NCI-H526 treated with DMSO at 0.1 percent for 48 hours (cell line): ENCODE data around the gene RAB3A.
A peak's percentile ranks its signal among the peaks of the same experiment; 100 is the strongest.
"Not testable (repeated sequence)": the region's sequence is repeated elsewhere in the genome, so short reads cannot be mapped to it uniquely, and the experiment has no call there.

Experiments
- DNase-seq: peaks from one replicate; lab custom pipeline; 2025; lab: John Stamatoyannopoulos, UW

RAB3A gene

DNA sequence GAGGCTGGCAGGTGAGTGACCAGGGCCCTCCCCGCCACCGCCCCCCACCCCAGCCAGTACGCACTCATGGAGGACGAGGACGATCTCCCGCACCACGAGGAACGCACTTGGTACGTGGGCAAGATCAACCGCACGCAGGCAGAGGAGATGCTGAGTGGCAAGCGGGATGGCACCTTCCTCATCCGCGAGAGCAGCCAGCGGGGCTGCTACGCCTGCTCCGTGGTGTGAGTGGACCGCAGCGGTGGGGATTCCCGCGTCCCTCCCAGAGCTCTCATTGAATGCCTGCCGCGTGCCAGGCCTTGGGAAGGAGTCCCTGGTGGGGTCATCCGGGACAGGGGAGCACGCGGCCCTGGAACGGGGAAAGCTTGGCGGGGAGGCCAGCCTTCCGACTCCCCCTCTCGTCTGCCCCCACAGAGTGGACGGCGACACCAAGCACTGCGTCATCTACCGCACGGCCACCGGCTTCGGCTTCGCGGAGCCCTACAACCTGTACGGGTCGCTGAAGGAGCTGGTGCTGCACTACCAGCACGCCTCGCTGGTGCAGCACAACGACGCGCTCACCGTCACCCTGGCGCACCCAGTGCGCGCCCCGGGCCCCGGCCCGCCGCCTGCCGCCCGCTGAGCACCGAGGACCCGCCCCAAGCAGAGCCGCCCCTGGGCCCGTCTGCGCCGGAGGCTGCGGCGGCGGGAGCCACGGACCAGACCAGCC, 35.0 kb downstream of the RAB3A start:
- DNase-seq, result no peak

DNA sequence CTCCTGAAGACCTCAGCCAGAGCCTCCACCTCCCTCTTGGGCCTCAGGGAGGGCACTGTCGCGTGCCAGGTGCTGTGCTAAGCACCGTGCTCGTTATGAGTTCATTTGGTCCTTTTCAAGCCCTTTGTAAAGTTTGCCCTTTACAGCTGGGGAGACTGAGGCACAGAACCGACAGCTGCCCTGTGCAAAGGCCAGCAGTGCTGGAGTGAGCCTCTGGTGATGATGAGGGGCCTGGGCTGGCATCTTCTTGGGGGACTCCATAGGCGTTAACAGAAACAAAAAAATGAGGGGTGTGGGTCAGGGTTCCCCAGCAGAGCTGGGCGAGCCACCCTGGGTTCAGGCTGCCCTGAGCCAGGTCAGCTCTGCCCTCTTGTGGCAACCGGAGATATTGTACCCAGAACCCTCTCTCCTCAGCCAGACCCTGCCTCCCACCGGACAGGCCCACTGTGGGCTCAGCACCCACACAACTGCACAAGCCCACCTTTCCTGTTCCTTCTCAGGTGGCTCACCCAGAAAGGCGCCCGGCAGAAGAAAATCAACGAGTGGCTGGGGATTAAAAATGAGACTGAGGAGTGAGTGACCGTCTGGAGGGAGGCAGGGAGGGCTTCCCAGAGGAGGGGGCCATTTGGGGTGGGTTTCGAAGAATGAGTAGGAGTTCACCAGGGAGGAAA, 35.7 kb downstream of the RAB3A start:
- DNase-seq, result no peak

DNA sequence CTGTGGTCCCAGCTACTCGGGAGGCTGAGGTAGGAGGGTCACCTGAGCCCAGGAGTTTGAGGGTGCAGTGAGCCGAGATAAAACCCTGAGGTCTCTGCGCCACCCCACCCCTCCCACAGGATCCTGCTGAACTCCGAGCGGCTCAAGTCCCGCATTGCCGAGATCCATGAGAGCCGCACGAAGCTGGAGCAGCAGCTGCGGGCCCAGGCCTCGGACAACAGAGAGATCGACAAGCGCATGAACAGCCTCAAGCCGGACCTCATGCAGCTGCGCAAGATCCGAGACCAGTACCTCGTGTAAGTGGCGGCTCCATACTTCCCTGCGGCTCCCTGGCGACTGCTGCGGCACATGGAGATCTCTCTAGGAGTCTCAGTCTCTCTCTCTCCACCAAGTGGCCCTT, 36.8 kb downstream of the RAB3A start:
- DNase-seq, result no peak

DNA sequence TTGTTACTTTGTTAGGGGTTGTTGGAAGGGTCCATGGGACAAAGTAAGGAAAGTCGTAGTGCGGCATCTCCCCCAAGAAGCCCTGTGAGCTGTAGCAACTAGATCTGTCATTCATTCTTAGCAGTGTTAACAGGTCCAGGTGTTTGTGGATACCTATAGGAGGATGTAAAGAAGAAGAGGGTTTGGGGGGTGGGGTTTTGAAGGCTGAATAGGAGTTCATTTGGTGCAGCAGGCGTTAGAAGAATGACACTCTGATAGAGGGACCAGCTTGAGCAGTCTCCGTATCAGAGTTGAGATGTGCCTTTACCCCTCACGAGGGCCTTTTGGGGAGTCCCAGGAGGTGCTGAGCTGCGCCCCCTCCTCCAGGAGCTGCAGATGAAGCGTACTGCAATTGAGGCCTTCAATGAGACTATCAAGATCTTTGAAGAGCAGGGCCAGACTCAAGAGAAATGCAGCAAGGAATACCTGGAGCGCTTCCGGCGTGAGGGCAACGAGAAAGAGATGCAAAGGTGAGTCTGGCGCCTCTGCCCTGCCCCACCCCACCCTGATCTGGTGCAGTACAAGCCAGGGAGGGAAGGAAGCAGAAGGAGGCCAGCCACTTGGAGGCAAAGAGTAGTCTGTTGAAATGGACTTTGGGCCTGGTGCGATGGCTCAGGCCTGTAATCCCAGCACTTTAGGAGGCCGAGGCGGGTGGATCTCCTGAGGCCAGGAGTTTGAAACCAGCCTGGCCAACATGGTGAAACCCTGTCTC, 37.9 kb downstream of the RAB3A start:
- no peak for DNase-seq

DNA sequence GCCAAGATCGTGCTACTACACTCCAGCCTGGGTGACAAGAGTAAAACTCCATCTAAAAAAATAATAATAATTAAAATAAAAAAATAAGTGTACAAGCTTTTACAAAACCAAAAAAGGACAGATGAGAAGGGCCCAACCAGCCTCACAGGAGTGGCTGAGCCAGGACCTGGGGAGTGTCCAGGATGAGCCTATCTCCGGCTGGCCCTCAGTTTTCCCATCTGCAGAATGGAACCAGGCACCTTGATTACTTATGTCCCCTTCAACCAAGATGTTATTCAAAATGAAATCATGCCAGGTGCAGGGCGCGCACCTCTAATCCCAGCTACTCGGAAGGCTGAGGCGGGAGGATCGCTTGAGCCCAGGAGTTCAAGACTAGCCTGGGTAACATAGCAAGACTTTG, 39.8 kb downstream of the RAB3A start:
- no peak for DNase-seq

DNA sequence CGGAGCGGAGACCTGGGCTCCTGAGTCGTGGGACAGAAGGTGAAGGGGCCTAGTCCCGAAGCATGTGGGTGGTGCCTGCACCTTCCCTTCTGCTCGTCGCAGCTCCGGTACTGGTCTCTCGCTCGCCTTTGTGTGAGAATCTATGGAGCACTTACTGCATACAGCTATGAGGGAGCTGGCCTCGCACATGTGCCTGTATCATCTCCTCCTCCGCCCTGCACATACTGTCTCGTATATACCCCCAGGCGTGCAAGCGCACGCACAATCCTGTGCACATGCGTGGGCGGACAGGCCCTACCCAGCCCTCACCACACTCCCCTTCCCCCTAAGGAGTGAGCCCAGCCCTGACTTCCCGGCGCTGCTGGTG, 42.2 kb downstream of the RAB3A start:
- DNase-seq, result no peak

DNA sequence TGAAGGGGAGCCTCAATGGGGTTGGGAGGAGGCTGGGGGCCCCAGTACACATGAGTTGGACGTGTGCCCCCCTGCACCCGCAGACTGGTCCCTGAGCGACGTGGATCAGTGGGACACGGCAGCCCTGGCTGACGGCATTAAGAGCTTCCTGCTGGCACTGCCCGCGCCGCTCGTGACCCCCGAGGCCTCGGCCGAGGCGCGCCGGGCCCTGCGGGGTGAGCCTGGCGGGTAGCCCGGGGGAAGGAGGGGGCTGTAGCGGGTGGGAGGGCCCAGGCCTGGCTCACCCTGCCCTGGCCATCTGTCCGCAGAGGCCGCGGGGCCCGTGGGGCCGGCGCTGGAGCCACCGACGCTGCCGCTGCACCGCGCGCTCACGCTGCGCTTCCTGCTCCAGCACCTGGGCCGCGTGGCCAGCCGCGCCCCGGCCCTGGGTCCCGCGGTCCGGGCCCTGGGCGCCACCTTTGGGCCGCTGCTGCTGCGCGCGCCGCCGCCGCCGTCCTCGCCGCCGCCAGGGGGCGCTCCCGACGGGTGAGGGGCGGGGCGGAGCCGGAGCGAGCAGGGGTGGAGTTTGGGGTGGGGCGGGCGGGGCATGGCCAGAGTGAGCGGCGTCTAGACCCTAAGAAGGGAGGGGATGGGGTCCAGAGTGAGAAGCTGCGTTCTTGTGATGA, 42.7 kb downstream of the RAB3A start:
- DNase-seq, result no peak

DNA sequence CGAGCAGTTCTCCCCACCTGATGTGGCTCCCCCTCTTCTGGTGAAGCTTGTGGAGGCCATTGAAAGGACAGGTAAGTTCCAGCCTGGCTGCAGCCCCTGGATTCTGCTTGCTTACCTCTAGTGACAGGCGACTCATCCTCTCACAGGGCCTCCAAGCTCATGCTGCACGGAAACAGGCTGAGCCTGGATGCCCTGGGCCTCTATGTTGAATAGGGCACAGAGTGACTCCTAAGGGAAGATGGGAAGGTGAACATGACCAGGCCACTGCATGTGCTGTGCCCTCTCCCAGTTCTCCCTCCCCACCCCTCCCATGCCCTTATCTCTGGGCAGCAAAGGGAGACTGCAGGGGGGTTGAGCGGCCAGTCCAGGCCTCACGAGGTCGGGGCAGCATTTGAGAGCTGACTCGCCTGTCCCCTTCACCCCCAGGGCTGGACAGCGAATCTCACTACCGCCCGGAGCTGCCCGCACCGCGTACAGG, 43.3 kb downstream of the RAB3A start:
- no peak for DNase-seq

DNA sequence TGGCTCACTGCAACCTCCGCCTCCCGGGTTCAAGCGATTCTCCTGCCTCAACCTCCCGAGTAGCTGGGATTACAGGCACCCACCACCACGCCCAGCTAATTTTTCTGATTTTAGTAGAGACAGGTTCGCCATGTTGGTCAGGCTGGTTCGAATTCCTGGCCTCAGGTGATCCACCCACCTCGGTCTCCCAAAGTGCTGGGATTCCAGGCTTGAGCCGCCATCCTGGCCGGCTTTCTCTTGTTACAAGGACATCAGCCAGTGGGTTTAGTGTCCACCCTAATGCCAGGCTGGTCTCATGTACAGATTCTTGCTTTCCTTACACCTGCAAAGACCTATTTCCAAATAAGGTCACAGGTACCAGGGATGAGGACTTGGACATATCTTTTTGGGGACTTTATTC, 44.0 kb downstream of the RAB3A start:
- DNase-seq, result no peak

DNA sequence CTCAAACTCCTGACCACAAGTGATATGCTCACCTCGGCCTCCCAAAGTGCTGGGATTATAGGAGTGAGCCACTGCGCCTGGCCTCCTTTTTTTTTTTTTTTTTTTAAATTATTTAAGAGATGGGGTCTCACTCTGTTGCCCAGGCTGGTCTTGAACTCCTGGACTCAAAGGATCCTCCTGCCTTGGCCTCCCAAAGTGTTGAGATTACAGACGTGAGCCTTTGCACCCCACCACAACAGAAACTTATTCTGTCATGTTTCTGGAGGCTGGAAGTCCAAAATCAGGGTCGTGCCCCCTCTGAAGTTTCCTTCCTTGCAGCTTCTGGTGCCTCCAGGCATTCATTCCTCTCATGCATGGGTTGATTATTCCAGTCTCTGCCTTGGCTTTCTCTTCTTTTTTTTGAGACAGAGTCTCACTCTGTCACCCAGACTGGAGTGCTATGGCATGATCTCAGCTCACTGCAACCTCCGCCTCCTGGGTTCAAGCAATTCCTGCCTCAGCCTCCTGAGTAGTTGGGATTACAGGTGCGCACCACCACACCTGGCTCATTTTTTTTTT, 44.7 kb downstream of the RAB3A start:
- DNase-seq, result not testable (repeated sequence)

DNA sequence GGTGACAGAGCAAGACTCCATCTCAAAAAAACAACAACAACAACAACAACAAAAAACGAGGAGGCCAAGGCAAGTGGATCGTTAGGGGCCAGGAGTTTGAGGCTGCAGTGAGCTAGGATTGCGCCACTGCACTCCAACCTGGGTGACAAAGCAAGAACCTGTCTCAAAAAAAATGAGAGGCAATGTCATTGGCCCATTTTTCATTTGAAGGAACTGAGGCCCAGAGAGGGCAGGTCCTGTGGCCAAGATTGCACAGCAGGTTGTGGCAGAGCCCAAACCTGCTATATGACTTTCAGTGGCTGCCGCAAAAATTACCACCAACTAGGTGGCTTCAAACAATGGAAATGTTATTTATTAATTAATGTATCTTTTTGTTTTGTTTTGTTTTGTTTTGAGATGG, 45.4 kb downstream of the RAB3A start:
- no peak for DNase-seq

DNA sequence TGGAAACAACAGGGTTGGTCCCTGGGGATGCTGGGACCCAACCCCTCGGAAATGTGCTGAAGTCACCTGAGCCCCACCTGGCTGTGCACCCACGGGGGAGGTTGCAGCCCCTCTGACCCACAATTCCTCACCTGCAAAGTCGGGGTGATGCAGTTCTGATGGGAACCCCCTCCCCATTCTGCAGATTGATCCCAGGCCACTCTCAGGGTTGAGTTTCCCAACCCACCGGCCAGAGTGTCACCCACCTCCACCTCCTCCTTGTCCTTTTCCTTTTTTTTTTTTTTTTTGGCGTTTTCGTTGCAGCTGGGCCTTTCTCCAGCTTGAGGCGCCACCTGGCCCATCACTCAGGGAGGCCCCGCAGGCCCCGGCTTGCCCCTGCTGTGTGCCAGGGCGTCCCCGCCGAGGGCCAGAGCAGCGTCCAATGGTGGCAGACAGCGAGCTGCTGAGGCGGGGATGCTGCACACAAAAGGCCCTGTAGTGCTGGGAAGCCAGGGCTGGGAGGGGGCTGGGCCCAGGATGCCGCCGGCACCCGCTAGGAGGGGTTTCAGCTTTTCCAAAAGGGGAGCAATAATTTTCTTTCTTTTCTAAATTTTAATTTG, 46.3 kb downstream of the RAB3A start:
- DNase-seq, result no peak

DNA sequence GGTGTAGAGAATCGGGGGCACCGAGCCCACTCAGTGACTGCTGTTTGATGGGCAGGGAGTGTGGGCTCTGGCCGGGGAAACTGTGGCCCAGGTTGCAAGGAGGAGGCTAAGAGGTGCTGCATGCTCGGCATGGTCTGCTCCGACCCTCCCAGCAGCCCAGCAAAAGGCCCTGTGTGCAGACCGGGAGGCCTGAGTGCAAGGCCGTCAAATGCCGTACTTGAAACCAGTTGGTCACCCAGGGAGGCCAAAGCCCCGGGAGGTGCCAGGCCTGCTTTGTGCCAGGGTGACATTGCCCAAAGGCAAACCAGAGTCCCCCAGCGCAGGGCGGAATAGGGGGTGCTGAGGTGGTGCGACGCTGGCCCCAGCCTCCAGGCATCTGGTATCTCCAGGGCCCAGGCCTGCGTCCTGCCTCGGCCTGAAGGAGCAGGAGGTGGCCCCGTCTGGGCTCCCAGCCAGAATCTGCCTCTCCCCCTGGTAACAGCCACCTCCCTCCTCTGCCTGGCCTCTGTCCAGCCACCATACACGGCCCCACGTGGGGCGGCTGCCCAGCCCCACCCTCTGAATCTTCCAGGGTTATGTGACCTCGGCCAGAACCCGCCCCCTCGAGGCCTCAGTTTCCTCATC, 46.9 kb downstream of the RAB3A start:
- DNase-seq, result no peak

DNA sequence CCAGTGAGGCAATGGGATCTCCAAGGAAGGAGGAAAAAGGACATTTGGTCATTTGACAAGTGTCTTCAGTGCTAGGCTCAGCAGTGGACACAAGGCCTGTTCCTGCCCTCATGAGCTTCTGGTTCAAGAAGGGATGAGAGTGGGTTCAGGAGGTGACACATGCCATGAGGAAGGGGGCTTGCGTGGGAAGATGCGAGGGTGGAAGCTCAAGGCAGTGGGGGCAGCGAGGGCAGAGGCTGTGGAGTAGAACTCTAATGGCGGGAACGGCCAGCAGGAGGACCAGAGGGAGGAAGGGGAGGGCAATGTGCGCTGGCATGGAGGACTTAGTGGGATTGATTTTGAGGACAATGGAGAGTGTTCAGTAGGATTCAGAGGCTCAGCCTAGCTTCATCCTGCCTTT, 47.6 kb downstream of the RAB3A start:
- no peak for DNase-seq

DNA sequence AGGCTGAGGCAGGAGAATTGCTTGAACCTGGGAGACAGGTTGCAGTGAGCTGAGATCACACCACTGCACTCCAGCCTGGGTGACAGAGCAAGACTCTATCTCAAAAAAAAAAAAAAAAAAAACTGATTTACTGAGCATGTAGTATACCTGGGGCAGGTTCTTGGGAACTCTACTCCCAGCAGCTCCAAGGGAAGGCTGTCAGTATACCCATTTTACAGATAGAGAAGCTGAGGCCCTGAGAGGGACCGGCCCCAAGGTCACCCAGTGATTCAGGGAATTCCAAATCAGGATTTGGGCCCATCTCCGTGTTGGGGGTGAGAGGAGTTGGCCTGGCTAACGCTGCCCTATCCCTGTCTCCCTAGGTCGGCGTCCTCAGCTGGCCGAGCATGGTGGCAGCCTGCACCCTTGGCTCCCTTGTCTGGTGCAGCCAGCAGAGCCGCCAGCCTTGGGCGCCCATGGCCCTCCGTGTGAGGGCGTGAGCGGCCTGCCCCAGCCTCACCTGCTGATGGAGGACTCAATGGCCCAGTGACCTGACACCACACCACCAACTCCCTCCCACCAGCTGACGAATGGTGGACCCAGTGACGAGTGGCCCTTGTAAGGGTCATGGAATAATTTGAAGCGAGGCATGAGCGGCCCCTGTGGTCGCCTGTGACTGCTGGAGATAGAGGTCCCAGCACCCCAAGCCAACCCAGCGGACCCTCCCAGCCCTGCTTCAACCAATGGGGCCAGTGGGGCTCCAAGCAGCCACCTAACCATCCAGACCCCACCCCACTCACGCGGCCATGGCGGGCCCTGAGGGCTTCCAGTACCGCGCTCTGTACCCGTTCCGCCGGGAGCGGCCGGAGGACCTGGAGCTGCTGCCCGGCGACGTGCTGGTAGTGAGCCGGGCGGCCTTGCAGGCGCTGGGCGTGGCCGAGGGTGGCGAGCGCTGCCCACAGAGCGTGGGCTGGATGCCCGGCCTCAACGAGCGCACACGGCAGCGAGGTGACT, 48.5 kb downstream of the RAB3A start:
- no peak for DNase-seq

DNA sequence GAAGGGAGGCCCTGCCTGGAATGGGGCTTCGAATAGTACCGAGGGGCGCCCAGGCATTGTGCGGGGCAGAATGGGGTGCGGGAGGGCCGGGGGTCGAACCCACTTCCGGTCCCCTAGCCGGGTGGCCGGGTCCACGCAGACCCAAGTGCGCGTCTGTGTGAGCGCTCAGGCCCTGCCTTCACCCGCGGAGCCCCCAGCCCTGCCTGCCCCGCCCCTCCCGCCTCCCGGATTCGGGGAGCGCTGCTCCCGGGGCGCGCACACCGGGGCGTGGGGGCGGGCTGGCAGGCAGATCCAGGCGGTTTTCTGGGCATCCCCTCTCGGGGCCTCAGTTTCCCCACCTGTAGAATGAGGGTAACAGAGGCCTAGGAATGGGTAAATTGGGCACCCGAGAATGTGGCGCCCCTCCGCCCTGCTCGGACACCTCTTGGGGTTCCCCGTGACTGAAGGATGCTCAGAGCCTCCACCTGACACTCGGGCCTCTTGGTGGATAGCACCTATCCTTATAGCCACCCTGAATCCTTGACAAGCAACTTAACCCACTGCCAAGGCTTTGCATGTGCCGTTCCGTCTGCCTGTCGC, 50.2 kb downstream of the RAB3A start:
- DNase-seq, result no peak

DNA sequence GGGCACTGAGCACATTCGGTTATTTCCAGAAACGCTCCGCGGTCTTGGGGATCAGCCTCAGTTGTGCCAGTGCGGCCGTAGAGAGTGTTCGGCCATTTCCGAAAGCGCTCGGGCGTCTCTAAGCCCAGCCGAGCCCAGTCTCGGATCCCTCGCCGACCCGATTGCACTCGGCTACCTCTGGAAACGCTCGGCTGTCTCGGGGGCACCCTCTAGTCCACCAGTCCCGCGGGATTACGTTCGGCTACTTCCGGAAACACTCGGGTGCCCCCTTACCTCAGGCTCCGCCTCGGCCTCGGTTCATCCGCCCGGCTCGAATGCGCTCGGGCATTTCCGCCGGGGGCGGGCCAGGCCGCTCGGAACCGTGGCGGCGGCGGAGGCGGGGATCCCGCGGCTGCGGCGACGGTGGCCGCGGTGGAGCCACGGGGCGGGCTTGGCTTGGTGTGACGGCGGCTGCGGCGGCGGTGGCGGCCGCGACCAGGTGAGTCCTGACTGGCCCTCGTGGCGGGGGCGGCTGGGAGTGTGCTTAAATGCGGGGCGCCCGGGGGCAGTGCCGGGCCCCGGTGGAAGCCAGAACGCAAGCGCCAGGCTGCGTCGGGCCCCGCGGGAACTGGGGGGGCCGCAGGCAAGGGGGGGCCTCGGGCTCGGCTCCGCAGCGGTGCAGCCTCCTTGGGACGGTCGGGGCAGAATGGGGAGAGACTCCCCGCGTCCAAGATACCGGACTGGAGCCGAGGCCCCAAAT, 50.9 kb downstream of the RAB3A start, which contains the start of gene PIK3R2:
Gene PIK3R2, plus strand, starts transcription at position 347 of the 739 bp plus-strand sequence. CDS start 2,717 bp downstream, outside the sequence.
- peak; percentile 88 for DNase-seq

DNA sequence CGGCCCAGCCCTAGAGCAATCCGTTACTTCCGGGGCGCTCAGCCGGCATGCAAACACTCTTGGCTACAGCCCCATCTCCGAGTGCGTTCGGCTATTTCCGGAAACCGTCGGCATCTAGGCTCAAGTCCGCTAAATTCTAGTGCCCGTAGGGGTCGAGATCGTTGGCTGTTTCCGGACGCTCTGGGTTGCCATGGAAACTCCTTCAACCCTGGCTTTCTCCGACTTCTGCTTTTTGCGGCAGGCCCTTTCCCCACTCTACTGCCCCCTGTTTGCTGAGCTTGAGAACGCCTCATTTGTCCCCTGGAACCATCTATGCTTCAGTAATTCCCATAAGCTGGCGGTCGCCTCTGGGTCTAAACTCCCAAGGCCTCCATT, 51.4 kb downstream of the RAB3A start:
- peak; percentile 84 for DNase-seq
